Right lobe of liver (tissue), 6 donors: Measurements from ENCODE around the gene LGI2. TPM values are rescaled to one million over a fixed set of nuclear protein-coding genes. Genes with fewer than 3 reads are reported as not detected.
"Not testable (repeated sequence)": the region's sequence is repeated elsewhere in the genome, so short reads cannot be mapped to it uniquely, and the experiment has no call there.

Source experiments
- ATAC-seq, 4 donors: fragments of 200-7000 bp; cut with Tn5 transposase; one replicate each; pipeline ENCODE4 v1.9.1; 2020; ENCODE audit warnings: mild to moderate bottlenecking in 4 of 4, moderate library complexity in 4 of 4
- DNase-seq, 3 donors: peaks; one replicate each; pipeline ENCODE4 v3.0.0-alpha.2; 2020
- H3K27ac ChIP-seq, 3 donors: fragments of 200-600 bp; one replicate each; pipeline ENCODE4 v1.8.0; 2022
- H3K27me3 ChIP-seq, 2 donors: fragments of 200-600 bp; one replicate each; pipeline ENCODE4 v1.8.0; 2022
- H3K36me3 ChIP-seq, 4 donors: fragments of 200-600 bp; sonication (generic) in 1 of 4; one replicate each; pipeline versions ENCODE4 v1.5.1 to v1.8.0; 2017 to 2022; ENCODE audit warnings: control low read depth in 1 of 4
- H3K4me1 ChIP-seq, 4 donors: fragments of 200-600 bp; sonication (generic) in 1 of 4; one replicate each; pipeline versions ENCODE4 v1.5.1 to v1.8.0; 2017 to 2022; ENCODE audit warnings: control low read depth in 1 of 4
- H3K4me3 ChIP-seq, 3 donors: fragments of 200-600 bp; one replicate each; pipeline ENCODE4 v1.8.0; 2022
- H3K9me3 ChIP-seq, 4 donors: fragments of 200-600 bp; sonication (generic) in 1 of 4; one replicate each; pipeline versions ENCODE4 v1.5.1 to v1.8.0; 2017 to 2022; ENCODE audit warnings: control low read depth in 1 of 4
- CTCF ChIP-seq, 4 donors: fragments of 200-600 bp in 3 of 4; fragments of 450-650 bp in 1 of 4; IDR thresholded peaks; one replicate each; pipeline versions ENCODE4 v1.5.1 to v1.8.0; 2016 to 2022; ENCODE audit warnings: antibody characterized with exemption in 4 of 4, mild to moderate bottlenecking in 2 of 4
- POLR2A ChIP-seq: fragments of 450-650 bp; IDR thresholded peaks from one replicate; pipeline ENCODE4 v1.6.1; 2017; ENCODE audit warnings: antibody characterized with exemption, mild to moderate bottlenecking
- WGBS: methylation state at CpG from one replicate; pipeline ENCODE4 v1.1.6; 2018; ENCODE audit warnings: low coverage, low lambda C conversion rate; ENCODE audit not compliant: insufficient coverage; ENCODE audit errors: missing lambda C conversion rate; 5-methylcytosine and 5-hydroxymethylcytosine counted together
- intact Hi-C, 2 donors: fragments of 100-400 bp; cut with DNase I; formaldehyde crosslinking; loops; one replicate each; pipeline versions ENCODE4 v1.11.2 to v1.14.1; 2022
- total RNA-seq, 6 experiments: library from RNA; depleted of rRNA in 2 of 6; stranded (reverse); fragments of >200 nt in 2 of 6; fragmentation: NEBNext Ultra II Directional in 3 of 6; extraction: Animal tissue kit (Norgen Biotek cat#: 25700) in 3 of 6; gene quantifications; one replicate each; pipeline versions ENCODE4 v1.1.0 to v1.2.4, GENCODE V29; 2016 to 2023
- donor health status: DM: no; HTN: yes; CAD: no.
- donor health status: DM: no; HTN: no; CAD: no.
- donor health status: DM: no; HTN: no; CAD: no.
- donor health status: DM: no; HTN: yes; CAD: no.
- donor health status: DM: no; HTN: yes; CAD: no.

The LGI2 gene
- total RNA-seq, 6 experiments from 2014 or later: 0.05 to 0.38 (median 0.22) TPM; not detected in 2

GRCh38 chr4:25065932-25066590 is 35.3 kb upstream of the LGI2 start:
- intact Hi-C loops: no loop called here
- no peak for ATAC-seq
- WGBS: 85% methylated on average over 7 of the region's 7 CpGs

GRCh38 chr4:25065431-25065858 is 34.7 kb upstream of the LGI2 start:
- Histone ChIP-seq H3K27ac (no peak overlapping the region), H3K9me3 (no peaks in the 10 kb centered on the region), H3K36me3 (no peaks in the 10 kb centered on the region), H3K4me1 (no peaks in the 10 kb centered on the region), H3K4me3 (no peak overlapping the region), H3K27me3 (no peaks in the 10 kb centered on the region)
- DNase-seq: no peak
- no peak for ATAC-seq
- 31% methylated on average over 5 of the region's 5 CpGs for WGBS
- TF ChIP-seq CTCF (IDR thresholded peaks at IDR 0.05) (no peak), POLR2A (no peak)
- intact Hi-C loops: no loop called here

More at GRCh38 chr4:25065932-25066590, 35.3 kb upstream of the LGI2 start:
- no peak for DNase-seq
- Histone ChIP-seq H3K27me3 (no peaks in the 10 kb centered on the region), H3K4me3 (no peak overlapping the region), H3K9me3 (no peaks in the 10 kb centered on the region), H3K4me1 (no peaks in the 10 kb centered on the region), H3K27ac (no peak overlapping the region), H3K36me3 (no peaks in the 10 kb centered on the region)
- no peak for TF ChIP-seq CTCF (IDR thresholded peaks at IDR 0.05)
- no peak for TF ChIP-seq POLR2A

- 80% methylated on average over 1 of the region's 1 CpG for WGBS
- H3K27me3 ChIP-seq, ATAC-seq, H3K27ac ChIP-seq, intact Hi-C loops, H3K4me1 ChIP-seq, H3K9me3 ChIP-seq, DNase-seq, H3K4me3 ChIP-seq, H3K36me3 ChIP-seq: not testable (repeated sequence)
These were observed 33.7 kb upstream of the LGI2 start for GRCh38 chr4:25064447-25064846.

GRCh38 chr4:25063116-25063515 is 32.4 kb upstream of the LGI2 start:
- no peaks in the 10 kb centered on the region for H3K4me1 ChIP-seq
- no peaks in the 10 kb centered on the region for H3K36me3 ChIP-seq
- H3K4me3 ChIP-seq: no peak overlapping the region
- no peaks in the 10 kb centered on the region for H3K9me3 ChIP-seq
- WGBS: 34% methylated on average over 3 of the region's 3 CpGs
- no peak overlapping the region for H3K27ac ChIP-seq
- no peaks in the 10 kb centered on the region for H3K27me3 ChIP-seq
- TF ChIP-seq POLR2A: no peak
- TF ChIP-seq CTCF (IDR thresholded peaks at IDR 0.05): no peak
- ATAC-seq: no peak
- DNase-seq: no peak
- intact Hi-C loops: no loop called here

- intact Hi-C loops: no loop called here
- DNase-seq (no peak), ATAC-seq (no peak)
- WGBS: no CpG with 5 or more reads among the region's 1 CpG
- H3K36me3 ChIP-seq: no peaks in the 10 kb centered on the region
- H3K4me3 ChIP-seq: no peak overlapping the region
- no peaks in the 10 kb centered on the region for H3K9me3 ChIP-seq
- no peak overlapping the region for H3K27ac ChIP-seq
- TF ChIP-seq CTCF (IDR thresholded peaks at IDR 0.05) (no peak), POLR2A (no peak)
- H3K4me1 ChIP-seq: no peaks in the 10 kb centered on the region
- H3K27me3 ChIP-seq: no peaks in the 10 kb centered on the region
These were observed 31.4 kb upstream of the LGI2 start for GRCh38 chr4:25062098-25062497.
